ENCODE data around the gene C19orf44. TPM values are rescaled to one million over a fixed set of nuclear protein-coding genes. Genes with fewer than 3 reads are reported as not detected.

C19orf44 gene
- total RNA-seq, 1 experiment from 2014 or later, result 2.5 TPM

DNA sequence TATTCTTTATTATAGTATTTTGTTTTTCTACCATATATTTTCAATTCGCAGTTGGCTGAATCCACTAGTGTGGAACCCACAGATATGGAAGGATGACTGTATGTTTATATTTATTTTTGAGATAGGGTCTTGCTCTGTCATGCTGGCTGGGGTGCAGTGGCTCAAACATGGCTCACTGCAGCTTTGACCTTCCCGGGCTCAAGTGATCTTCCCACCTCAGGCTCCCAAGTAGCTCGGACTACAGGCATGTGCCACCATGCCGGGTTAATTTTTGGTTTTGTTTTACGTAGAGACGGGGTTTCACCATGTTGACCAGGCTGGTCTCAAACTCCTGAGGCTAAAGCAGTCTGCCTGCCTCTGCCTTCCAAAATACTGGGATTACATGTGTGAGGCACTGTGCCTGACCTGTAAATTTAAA is 66.4 kb downstream of the C19orf44 start:
- BruUV-seq (replicated peaks), result no TSS peak
- H3K9me3 ChIP-seq (ENCODE audit: low read length), result no peaks in the 10 kb centered on the region
- POLR2A ChIA-PET (ENCODE audit: unreplicated experiment), result no interaction called here

DNA sequence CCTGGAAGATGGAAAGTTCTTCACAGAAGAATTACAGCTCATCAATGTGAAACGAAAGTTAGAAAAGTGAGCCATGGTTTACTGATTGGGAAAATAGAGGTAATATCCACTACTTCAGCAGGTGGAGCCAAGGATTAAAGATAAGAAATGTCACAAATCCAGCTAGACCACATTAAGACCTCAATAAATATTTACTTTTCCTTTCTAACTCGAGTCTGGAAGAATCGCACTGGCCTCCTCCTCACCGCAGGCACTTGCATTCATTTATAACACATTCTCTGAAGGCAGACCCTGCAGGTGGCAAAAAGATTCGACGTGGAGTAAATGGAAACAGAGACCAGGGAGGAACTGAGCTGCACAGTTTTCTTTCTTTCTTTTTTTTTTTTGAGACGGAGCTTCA is 68.6 kb downstream of the C19orf44 start:
- no peaks in the 10 kb centered on the region for H3K9me2 ChIP-seq (replicated peaks; ENCODE audit: low read length)
- no peak overlapping the region for H3K9ac ChIP-seq (ENCODE audit: low read length)
- H3K4me1 ChIP-seq (ENCODE audit: insufficient read depth, low read length), result peaks cover 24% of the 10 kb centered on the region
- ChIA-PET CTCF (no interaction called here), POLR2A (ENCODE audit: unreplicated experiment) (no interaction called here)
- TF ChIP-seq, protein P1, sequence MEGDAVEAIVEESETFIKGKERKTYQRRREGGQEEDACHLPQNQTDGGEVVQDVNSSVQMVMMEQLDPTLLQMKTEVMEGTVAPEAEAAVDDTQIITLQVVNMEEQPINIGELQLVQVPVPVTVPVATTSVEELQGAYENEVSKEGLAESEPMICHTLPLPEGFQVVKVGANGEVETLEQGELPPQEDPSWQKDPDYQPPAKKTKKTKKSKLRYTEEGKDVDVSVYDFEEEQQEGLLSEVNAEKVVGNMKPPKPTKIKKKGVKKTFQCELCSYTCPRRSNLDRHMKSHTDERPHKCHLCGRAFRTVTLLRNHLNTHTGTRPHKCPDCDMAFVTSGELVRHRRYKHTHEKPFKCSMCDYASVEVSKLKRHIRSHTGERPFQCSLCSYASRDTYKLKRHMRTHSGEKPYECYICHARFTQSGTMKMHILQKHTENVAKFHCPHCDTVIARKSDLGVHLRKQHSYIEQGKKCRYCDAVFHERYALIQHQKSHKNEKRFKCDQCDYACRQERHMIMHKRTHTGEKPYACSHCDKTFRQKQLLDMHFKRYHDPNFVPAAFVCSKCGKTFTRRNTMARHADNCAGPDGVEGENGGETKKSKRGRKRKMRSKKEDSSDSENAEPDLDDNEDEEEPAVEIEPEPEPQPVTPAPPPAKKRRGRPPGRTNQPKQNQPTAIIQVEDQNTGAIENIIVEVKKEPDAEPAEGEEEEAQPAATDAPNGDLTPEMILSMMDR (conservative IDR thresholded peaks at IDR 0.05; ENCODE audit: low read depth, low read length), result no peak
- no peak for TF ChIP-seq EZH2phosphoT487 (IDR thresholded peaks at IDR 0.05; ENCODE audit: borderline replicate concordance, low read length)
- TF ChIP-seq EZH2 (IDR thresholded peaks at IDR 0.05; ENCODE audit: low read length, unreplicated experiment), result no peak
- H3K36me3 ChIP-seq (ENCODE audit: low read depth, low read length), result peaks cover 43% of the 10 kb centered on the region
- DNase-seq (peak; percentile 62), ATAC-seq (peak; percentile 40)
- no TSS peak for BruUV-seq (replicated peaks)
- no peak overlapping the region for H3K4me3 ChIP-seq (ENCODE audit: low read length)
- H3F3A ChIP-seq (ENCODE audit: low read length, unreplicated experiment), result no peaks in the 10 kb centered on the region
- no peak overlapping the region for H3K27ac ChIP-seq (ENCODE audit: low read length)
- no peaks in the 10 kb centered on the region for H3K27me3 ChIP-seq (ENCODE audit: low read length)
- H3K9me3 ChIP-seq (ENCODE audit: low read length), result no peaks in the 10 kb centered on the region
- H4K20me1 ChIP-seq (ENCODE audit: low read length), result no peaks in the 10 kb centered on the region
- peaks cover 24% of the 10 kb centered on the region for H3K79me2 ChIP-seq (ENCODE audit: low read length)
- intact Hi-C loops (cut with micrococcal nuclease), result no loop called here
- no peak overlapping the region for H2AFZ ChIP-seq (ENCODE audit: low read length)
- H3K4me2 ChIP-seq (ENCODE audit: low read length), result peak overlapping the region; percentile 7; the same call in 1 of the 2 replicates

More for the DNA sequence above, 66.4 kb downstream of the C19orf44 start:
- Histone ChIP-seq H3K27me3 (ENCODE audit: low read length) (no peaks in the 10 kb centered on the region), H3K9ac (ENCODE audit: low read length) (no peak overlapping the region), H3K9me2 (replicated peaks; ENCODE audit: low read length) (no peaks in the 10 kb centered on the region), H3K79me2 (ENCODE audit: low read length) (peaks cover 3% of the 10 kb centered on the region; the same call in 1 of the 2 replicates), H3F3A (ENCODE audit: low read length, unreplicated experiment) (no peaks in the 10 kb centered on the region), H3K4me3 (ENCODE audit: low read length) (no peak overlapping the region), H3K27ac (ENCODE audit: low read length) (no peak overlapping the region), H3K36me3 (ENCODE audit: low read depth, low read length) (peaks cover 42% of the 10 kb centered on the region), H3K4me2 (ENCODE audit: low read length) (no peak overlapping the region), H2AFZ (ENCODE audit: low read length) (no peak overlapping the region), H4K20me1 (ENCODE audit: low read length) (no peaks in the 10 kb centered on the region), H3K4me1 (ENCODE audit: insufficient read depth, low read length) (peaks cover 9% of the 10 kb centered on the region; the same call in 1 of the 2 replicates)
- ATAC-seq (no peak), DNase-seq (no peak)
- TF ChIP-seq, protein P1 (conservative IDR thresholded peaks at IDR 0.05; ENCODE audit: low read depth, low read length), result no peak
- TF ChIP-seq EZH2phosphoT487 (IDR thresholded peaks at IDR 0.05; ENCODE audit: borderline replicate concordance, low read length), result no peak
- no peak for TF ChIP-seq EZH2 (IDR thresholded peaks at IDR 0.05; ENCODE audit: low read length, unreplicated experiment)
- CTCF ChIA-PET, result no interaction called here
- intact Hi-C loops (cut with micrococcal nuclease), result no loop called here

DNA sequence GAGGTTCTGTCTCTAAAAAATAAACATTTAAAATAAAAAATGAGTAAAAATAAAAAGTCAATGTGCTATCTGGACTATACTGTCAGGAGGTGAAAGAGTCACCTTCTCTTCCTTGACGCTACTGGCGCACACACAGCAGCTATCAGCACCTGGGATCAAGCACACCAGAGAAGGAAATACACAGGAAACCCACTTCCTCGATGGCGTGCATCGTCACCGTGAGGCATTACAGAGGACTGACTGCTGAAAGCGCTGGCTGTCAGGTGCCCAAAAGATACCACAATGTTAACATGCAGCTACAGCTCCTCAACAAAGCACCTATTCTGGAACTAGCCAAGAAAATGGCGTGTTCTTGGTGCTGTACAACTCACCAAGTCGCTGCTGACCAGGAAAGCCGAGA is 70.0 kb downstream of the C19orf44 start:
- H4K20me1 ChIP-seq (ENCODE audit: low read length), result no peaks in the 10 kb centered on the region; the same call in 1 of the 2 replicates
- ATAC-seq, result no peak
- H3F3A ChIP-seq (ENCODE audit: low read length, unreplicated experiment), result no peaks in the 10 kb centered on the region
- peaks cover 38% of the 10 kb centered on the region for H3K36me3 ChIP-seq (ENCODE audit: low read depth, low read length)
- peaks cover 37% of the 10 kb centered on the region for H3K79me2 ChIP-seq (ENCODE audit: low read length)
- BruUV-seq (replicated peaks), result no TSS peak
- ChIA-PET POLR2A (ENCODE audit: unreplicated experiment) (no interaction called here), CTCF (no interaction called here)
- intact Hi-C loops (cut with micrococcal nuclease), result no loop called here
- H3K9me2 ChIP-seq (replicated peaks; ENCODE audit: low read length), result no peaks in the 10 kb centered on the region
- no peak overlapping the region for H3K4me3 ChIP-seq (ENCODE audit: low read length)
- H3K27me3 ChIP-seq (ENCODE audit: low read length), result no peaks in the 10 kb centered on the region
- DNase-seq, result no peak
- H3K4me2 ChIP-seq (ENCODE audit: low read length), result no peak overlapping the region
- TF ChIP-seq EZH2 (IDR thresholded peaks at IDR 0.05; ENCODE audit: low read length, unreplicated experiment) (no peak), EZH2phosphoT487 (IDR thresholded peaks at IDR 0.05; ENCODE audit: borderline replicate concordance, low read length) (no peak)
- TF ChIP-seq, protein P1 (conservative IDR thresholded peaks at IDR 0.05; ENCODE audit: low read depth, low read length), result no peak
- H3K9me3 ChIP-seq (ENCODE audit: low read length), result no peaks in the 10 kb centered on the region
- H3K9ac ChIP-seq (ENCODE audit: low read length), result no peak overlapping the region
- no peak overlapping the region for H3K27ac ChIP-seq (ENCODE audit: low read length)
- peaks cover 37% of the 10 kb centered on the region for H3K4me1 ChIP-seq (ENCODE audit: insufficient read depth, low read length)
- no peak overlapping the region for H2AFZ ChIP-seq (ENCODE audit: low read length)

Data from PC-3 (cell line).